GM23248 (cell line): ENCODE data around the gene SRP72. TPM values are rescaled to one million over a fixed set of nuclear protein-coding genes. Genes with fewer than 3 reads are reported as not detected.
A peak's percentile ranks its signal among the peaks of the same experiment; 100 is the strongest.

Experiments
- DNase-seq: peaks from one replicate; pipeline ENCODE4 v3.0.0-alpha.2; 2015
- H2AFZ ChIP-seq: fragments of 200-600 bp; sonication (generic); 2 replicates; pipeline ENCODE4 v1.6.1; 2016; ENCODE audit warnings: antibody characterized with exemption
- H3F3A ChIP-seq: fragments of 200-600 bp; sonication (generic); 2 replicates; pipeline ENCODE4 v1.6.1; 2016; ENCODE audit warnings: mild to moderate bottlenecking, antibody characterized with exemption, mixed run types; ENCODE audit not compliant: insufficient read depth
- H3K27ac ChIP-seq: fragments of 200-600 bp; sonication (generic); 2 replicates; pipeline ENCODE4 v1.5.1; 2016; ENCODE audit warnings: mild to moderate bottlenecking
- H3K27me3 ChIP-seq: fragments of 200-600 bp; sonication (generic); replicated peaks from 2 replicates; pipeline ENCODE4 v1.6.1; 2016; ENCODE audit warnings: mild to moderate bottlenecking; ENCODE audit not compliant: insufficient read depth
- H3K36me3 ChIP-seq: fragments of 200-600 bp; sonication (generic); 2 replicates; pipeline ENCODE4 v1.6.1; 2016; ENCODE audit warnings: low read depth, mild to moderate bottlenecking
- H3K4me1 ChIP-seq: fragments of 200-600 bp; sonication (generic); 2 replicates; pipeline ENCODE4 v1.6.1; 2016; ENCODE audit warnings: mild to moderate bottlenecking; ENCODE audit not compliant: insufficient read depth
- H3K4me2 ChIP-seq: fragments of 200-600 bp; sonication (generic); one replicate; pipeline ENCODE4 v1.6.1; 2016; ENCODE audit warnings: mild to moderate bottlenecking; ENCODE audit not compliant: unreplicated experiment
- H3K4me3 ChIP-seq: fragments of 200-600 bp; sonication (generic); 2 replicates; pipeline ENCODE4 v1.5.1; 2016; ENCODE audit warnings: mild to moderate bottlenecking
- H3K79me2 ChIP-seq: fragments of 200-600 bp; sonication (generic); 2 replicates; pipeline ENCODE4 v1.6.1; 2016; ENCODE audit warnings: mild to moderate bottlenecking; ENCODE audit not compliant: insufficient read depth
- H3K9ac ChIP-seq: fragments of 200-600 bp; sonication (generic); 2 replicates; pipeline ENCODE4 v1.6.1; 2016; ENCODE audit warnings: mild to moderate bottlenecking
- H3K9me2 ChIP-seq: fragments of 200-600 bp; sonication (generic); 2 replicates; pipeline ENCODE4 v1.6.1; 2016; ENCODE audit warnings: mixed run types, mild to moderate bottlenecking, moderate library complexity; ENCODE audit not compliant: insufficient read depth
- H3K9me3 ChIP-seq: fragments of 200-600 bp; sonication (generic); one replicate; pipeline ENCODE4 v1.6.1; 2017; ENCODE audit warnings: low read depth
- H4K20me1 ChIP-seq: fragments of 200-600 bp; sonication (generic); 2 replicates; pipeline ENCODE4 v1.6.0; 2016; ENCODE audit not compliant: insufficient read depth
- EZH2 ChIP-seq: fragments of 200-600 bp; sonication (generic); IDR thresholded peaks from 2 replicates; pipeline ENCODE4 v1.6.1; 2018; ENCODE audit warnings: antibody characterized with exemption, mild to moderate bottlenecking; ENCODE audit not compliant: insufficient read depth, poor library complexity, severe bottlenecking
- EZH2phosphoT487 ChIP-seq: fragments of 200-600 bp; sonication (generic); IDR thresholded peaks from 2 replicates; pipeline ENCODE4 v1.6.1; 2018; ENCODE audit warnings: antibody characterized with exemption, moderate library complexity, mild to moderate bottlenecking, low read depth; ENCODE audit not compliant: insufficient read depth
- WGBS, 2 experiments: methylation state at CpG; one replicate each; pipeline ENCODE4 v1.1.6; 2015 to 2017; ENCODE audit warnings: low lambda C conversion rate in 2 of 2, low coverage in 1 of 2; ENCODE audit errors: missing lambda C conversion rate in 2 of 2; 5-methylcytosine and 5-hydroxymethylcytosine counted together
- in situ Hi-C: fragments of 300-500 bp; cut with MboI; formaldehyde crosslinking; loops from 2 replicates; pipeline ENCODE4 v1.15.0; 2020
- polyA plus RNA-seq: library from polyadenylated mRNA; unstranded; fragments of >200 nt; fragmentation: Nextera tagmentation; extraction: Ambion mirVana; gene quantifications from 2 replicates; pipeline ENCODE4 v1.2.1, GENCODE V29; 2016
- total RNA-seq: library from RNA; depleted of rRNA; stranded (reverse); fragments of >200 nt; shearing (Covaris generic); gene quantifications from 2 replicates; pipeline ENCODE4 v1.2.3, GENCODE V29; 2014; rRNA removed

SRP72 gene
- total and polyA plus RNA-seq, 2 experiments from 2014 or later, result 70.0 to 128 TPM

DNA sequence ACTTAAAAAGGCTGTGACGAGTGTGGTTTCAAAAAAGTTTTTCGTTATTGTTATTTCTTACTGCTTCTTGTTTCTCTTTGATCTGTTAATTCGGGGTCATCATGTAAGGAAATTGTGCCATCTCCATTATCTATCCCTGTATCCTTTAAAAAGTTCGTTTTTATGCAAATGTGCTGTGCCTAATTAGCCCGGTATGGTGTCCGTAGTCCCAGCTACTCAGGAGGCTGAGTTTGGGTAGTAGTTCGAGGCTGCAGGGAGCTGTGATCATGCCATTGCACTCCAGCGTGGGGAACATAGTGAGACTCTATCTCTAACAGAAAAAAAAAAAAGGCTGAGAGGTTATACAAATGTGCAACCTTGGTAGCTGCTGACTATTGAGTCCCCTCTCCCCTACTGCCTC is 83.2 kb downstream of the SRP72 start:
- Histone ChIP-seq H3K4me3 (no peak overlapping the region), H3K4me1 (no peaks in the 10 kb centered on the region), H3F3A (no peaks in the 10 kb centered on the region), H3K9me2 (no peaks in the 10 kb centered on the region), H3K27me3 (peaks cover 32% of the 10 kb centered on the region), H3K36me3 (no peaks in the 10 kb centered on the region), H4K20me1 (no peaks in the 10 kb centered on the region), H3K9me3 (no peaks in the 10 kb centered on the region), H3K9ac (no peak overlapping the region), H3K4me2 (no peak overlapping the region), H2AFZ (no peak overlapping the region), H3K27ac (no peak overlapping the region), H3K79me2 (no peaks in the 10 kb centered on the region)
- TF ChIP-seq EZH2 (no peak), EZH2phosphoT487 (no peak)
- 48 to 49% methylated on average over 8 of the region's 8 CpGs for WGBS, 2 experiments
- DNase-seq, result no peak
- in situ Hi-C loops, result no loop called here

DNA sequence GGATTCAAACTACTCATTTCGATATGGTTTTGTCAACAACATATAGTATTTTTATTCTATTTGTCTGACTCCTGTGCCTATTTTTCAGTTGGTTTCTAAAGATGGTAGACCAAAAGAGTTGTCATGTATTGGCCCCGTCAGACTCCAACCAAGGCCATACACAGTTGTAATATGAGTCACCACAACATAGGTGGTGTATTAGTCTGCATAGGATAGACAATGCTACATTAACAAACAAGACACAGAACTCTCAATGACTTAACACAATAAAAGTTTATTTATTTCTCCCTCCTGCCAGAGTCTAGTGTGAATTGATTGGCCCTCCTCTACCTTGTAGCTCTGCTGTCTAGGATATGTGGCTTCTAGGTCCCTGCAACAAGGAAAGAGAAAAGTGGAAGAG is 84.1 kb downstream of the SRP72 start:
- H3K27ac ChIP-seq, result no peak overlapping the region

DNA sequence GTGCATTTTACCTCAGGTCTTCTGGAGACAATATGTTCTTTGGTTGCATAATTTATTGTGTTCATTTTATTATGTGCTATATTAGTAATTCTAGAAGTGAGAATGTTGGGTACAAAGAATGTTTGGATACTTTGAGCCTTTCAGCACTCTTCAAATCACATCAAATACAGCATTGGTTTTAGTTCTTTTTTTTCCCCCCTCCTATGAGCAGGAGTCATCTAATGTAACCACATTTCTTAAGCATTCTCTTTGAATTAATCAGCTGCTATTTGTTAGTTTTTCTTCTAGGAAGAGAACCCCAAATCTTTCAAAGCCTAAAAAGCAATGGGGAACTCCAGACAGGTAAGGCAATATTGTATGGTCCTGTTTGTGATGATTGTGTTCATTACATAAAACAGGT is 84.9 kb downstream of the SRP72 start:
- DNase-seq, result peak; percentile 10
- no peaks in the 10 kb centered on the region for H3K9me3 ChIP-seq

More for the DNA sequence above, 84.1 kb downstream of the SRP72 start:
- Histone ChIP-seq H3K9ac (no peak overlapping the region), H3K9me2 (no peaks in the 10 kb centered on the region), H3K4me1 (no peaks in the 10 kb centered on the region), H3K4me3 (no peak overlapping the region), H3K4me2 (no peak overlapping the region), H3F3A (no peaks in the 10 kb centered on the region), H3K9me3 (no peaks in the 10 kb centered on the region), H2AFZ (no peak overlapping the region), H4K20me1 (no peaks in the 10 kb centered on the region), H3K27me3 (peaks cover 29% of the 10 kb centered on the region), H3K36me3 (no peaks in the 10 kb centered on the region), H3K79me2 (no peaks in the 10 kb centered on the region)
- DNase-seq, result no peak
- in situ Hi-C loops, result no loop called here
- WGBS, 2 experiments, result 85 to 87% methylated on average over 2 of the region's 2 CpGs
- TF ChIP-seq EZH2, result no peak
- no peak for TF ChIP-seq EZH2phosphoT487

More for the DNA sequence above, 84.9 kb downstream of the SRP72 start:
- no peak overlapping the region for H3K9ac ChIP-seq
- TF ChIP-seq EZH2, result no peak
- no peak for TF ChIP-seq EZH2phosphoT487
- H3K27me3 ChIP-seq, result peaks cover 24% of the 10 kb centered on the region
- no peaks in the 10 kb centered on the region for H3K9me2 ChIP-seq
- H2AFZ ChIP-seq, result no peak overlapping the region
- no peak overlapping the region for H3K4me3 ChIP-seq
- no peaks in the 10 kb centered on the region for H3K4me1 ChIP-seq
- in situ Hi-C loops, result no loop called here
- H3K27ac ChIP-seq, result no peak overlapping the region
- H3K36me3 ChIP-seq, result no peaks in the 10 kb centered on the region
- H3F3A ChIP-seq, result no peaks in the 10 kb centered on the region
- H3K79me2 ChIP-seq, result no peaks in the 10 kb centered on the region
- H3K4me2 ChIP-seq, result no peak overlapping the region
- H4K20me1 ChIP-seq, result no peaks in the 10 kb centered on the region

Other genes with a start within 250 kb of the SRP72 start
- 8.6 and 16.5 TPM in 2 replicates for gene AASDH, start 80.1 kb upstream of the SRP72 start, total RNA-seq
- 11.5 and 14.5 TPM in 2 replicates for gene AASDH, start 80.1 kb upstream of the SRP72 start, polyA plus RNA-seq
- gene PPAT, start 32.0 kb upstream of the SRP72 start, total RNA-seq, result 8.5 and 19.1 TPM in 2 replicates
- 8.0 and 8.6 TPM in 2 replicates for gene PPAT, start 32.0 kb upstream of the SRP72 start, polyA plus RNA-seq
- gene PAICS, start 31.4 kb upstream of the SRP72 start, total RNA-seq, result 40.2 and 42.4 TPM in 2 replicates
- 80.2 and 82.2 TPM in 2 replicates for gene PAICS, start 31.4 kb upstream of the SRP72 start, polyA plus RNA-seq
- not detected in 2 replicates for gene ARL9, start 38.2 kb downstream of the SRP72 start, total RNA-seq
- gene ARL9, start 38.2 kb downstream of the SRP72 start, polyA plus RNA-seq, result 0.24 and 0.29 TPM in 2 replicates
- not detected in 2 replicates for gene HOPX, start 213.7 kb downstream of the SRP72 start, total RNA-seq
- not detected in 2 replicates for gene HOPX, start 213.7 kb downstream of the SRP72 start, polyA plus RNA-seq